Esophagus muscularis mucosa (tissue), 4 donors: ENCODE data around the gene CACNA2D3. TPM values are rescaled to one million over a fixed set of nuclear protein-coding genes. Genes with fewer than 3 reads are reported as not detected.

ENCODE experiments used
- DNase-seq: peaks from one replicate; pipeline ENCODE4 v3.0.0-alpha.2; 2017; ENCODE audit errors: extremely low spot score
- H3K27ac ChIP-seq, 4 donors: fragments of 200-600 bp; sonication (generic); replicated peaks in 1 of 4; 1 replicate in 3 of 4; 2 replicates in 1 of 4; pipeline ENCODE4 v1.5.1; 2016 to 2019; ENCODE audit warnings: mild to moderate bottlenecking in 1 of 4
- H3K27me3 ChIP-seq, 4 donors: fragments of 200-600 bp; sonication (generic); one replicate each; pipeline versions ENCODE4 v1.5.1 to v1.6.0; 2016 to 2019
- H3K36me3 ChIP-seq, 4 donors: fragments of 200-600 bp; sonication (generic); one replicate each; pipeline ENCODE4 v1.5.1; 2016 to 2019
- H3K4me1 ChIP-seq, 4 donors: fragments of 200-600 bp; sonication (generic); one replicate each; pipeline ENCODE4 v1.5.1; 2016 to 2019
- H3K4me3 ChIP-seq, 4 donors: fragments of 200-600 bp; sonication (generic); 1 replicate in 2 of 4; 2 replicates in 2 of 4; pipeline ENCODE4 v1.5.1; 2016 to 2019; ENCODE audit warnings: mild to moderate bottlenecking in 4 of 4, moderate library complexity in 1 of 4
- H3K9me3 ChIP-seq, 4 donors: fragments of 200-600 bp; sonication (generic); 1 replicate in 3 of 4; 2 replicates in 1 of 4; pipeline ENCODE4 v1.5.1; 2016 to 2019
- EP300 ChIP-seq: sonication (generic); formaldehyde crosslinking; IDR thresholded peaks from one replicate; pipeline ENCODE4 v1.6.1; 2017; ENCODE audit warnings: antibody characterized with exemption
- POLR2A ChIP-seq: fragments of 450-650 bp; IDR thresholded peaks from one replicate; pipeline ENCODE4 v1.6.1; 2017; ENCODE audit warnings: antibody characterized with exemption, moderate library complexity, mild to moderate bottlenecking, low read depth
- POLR2AphosphoS5 ChIP-seq, 2 donors: sonication (generic); formaldehyde crosslinking; IDR thresholded peaks; one replicate each; pipeline ENCODE4 v1.6.1; 2017; ENCODE audit warnings: antibody characterized with exemption in 2 of 2
- WGBS: methylation state at CpG from one replicate; pipeline ENCODE4 v1.1.5; 2018; 5-methylcytosine and 5-hydroxymethylcytosine counted together
- intact Hi-C: fragments of 100-400 bp; cut with DNase I; formaldehyde crosslinking; loops from one replicate; pipeline ENCODE4 v1.15.1; 2023
- total RNA-seq, 4 donors: library from RNA; depleted of rRNA; stranded (reverse); fragments of >200 nt; gene quantifications; one replicate each; pipeline versions ENCODE4 v1.1.0 to v1.2.1, GENCODE V29; 2016
- TF ChIP-seq, protein P1 (sequence below), 3 experiments: fragments of 200-600 bp in 2 of 3; fragments of 450-650 bp in 1 of 3; sonication (generic) in 2 of 3; IDR thresholded peaks; one replicate each; pipeline ENCODE4 v1.5.1; 2017 to 2019; ENCODE audit warnings: antibody characterized with exemption in 3 of 3, mild to moderate bottlenecking in 2 of 3, moderate library complexity in 1 of 3

The CACNA2D3 gene
- total RNA-seq, 4 donors from 2014 or later = 2.5 to 6.3 (median 3.9) TPM

DNA sequence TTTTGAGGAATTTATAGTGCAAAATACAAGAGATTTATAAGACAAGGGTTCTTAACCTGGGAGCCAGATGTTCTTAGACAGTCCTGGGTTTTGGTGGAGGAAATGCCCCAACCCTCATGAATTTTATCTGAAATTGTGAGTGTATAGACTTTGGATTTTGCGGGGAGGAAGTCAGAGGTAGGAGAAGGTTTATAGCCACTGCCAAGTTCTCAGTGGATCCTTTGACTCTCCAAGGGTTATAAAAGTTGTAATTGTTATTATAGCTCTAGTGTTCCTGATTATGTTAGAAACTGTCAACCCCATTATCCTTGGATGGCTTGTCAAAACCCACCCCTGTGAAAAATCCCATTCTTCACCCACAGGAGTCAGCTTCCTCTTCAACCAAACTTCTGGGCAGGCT is 621.9 kb downstream of the CACNA2D3 start:
- H3K4me1 ChIP-seq = peaks cover 0 to 4% (median 0%) of the 10 kb centered on the region in 4 donors
- no peaks in the 10 kb centered on the region for H3K36me3 ChIP-seq
- H3K27ac ChIP-seq = no peak overlapping the region
- 94% methylated on average over 1 of the region's 1 CpG for WGBS
- no peaks in the 10 kb centered on the region for H3K9me3 ChIP-seq
- no peak overlapping the region for H3K4me3 ChIP-seq
- TF ChIP-seq POLR2A (no peak), EP300 (no peak), POLR2AphosphoS5 (IDR thresholded peaks at IDR 0.05) (no peak)
- TF ChIP-seq, protein P1, sequence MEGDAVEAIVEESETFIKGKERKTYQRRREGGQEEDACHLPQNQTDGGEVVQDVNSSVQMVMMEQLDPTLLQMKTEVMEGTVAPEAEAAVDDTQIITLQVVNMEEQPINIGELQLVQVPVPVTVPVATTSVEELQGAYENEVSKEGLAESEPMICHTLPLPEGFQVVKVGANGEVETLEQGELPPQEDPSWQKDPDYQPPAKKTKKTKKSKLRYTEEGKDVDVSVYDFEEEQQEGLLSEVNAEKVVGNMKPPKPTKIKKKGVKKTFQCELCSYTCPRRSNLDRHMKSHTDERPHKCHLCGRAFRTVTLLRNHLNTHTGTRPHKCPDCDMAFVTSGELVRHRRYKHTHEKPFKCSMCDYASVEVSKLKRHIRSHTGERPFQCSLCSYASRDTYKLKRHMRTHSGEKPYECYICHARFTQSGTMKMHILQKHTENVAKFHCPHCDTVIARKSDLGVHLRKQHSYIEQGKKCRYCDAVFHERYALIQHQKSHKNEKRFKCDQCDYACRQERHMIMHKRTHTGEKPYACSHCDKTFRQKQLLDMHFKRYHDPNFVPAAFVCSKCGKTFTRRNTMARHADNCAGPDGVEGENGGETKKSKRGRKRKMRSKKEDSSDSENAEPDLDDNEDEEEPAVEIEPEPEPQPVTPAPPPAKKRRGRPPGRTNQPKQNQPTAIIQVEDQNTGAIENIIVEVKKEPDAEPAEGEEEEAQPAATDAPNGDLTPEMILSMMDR (IDR thresholded peaks at IDR 0.05) = no peak
- no peak for DNase-seq
- intact Hi-C loops = no loop called here
- H3K27me3 ChIP-seq = no peaks in the 10 kb centered on the region

DNA sequence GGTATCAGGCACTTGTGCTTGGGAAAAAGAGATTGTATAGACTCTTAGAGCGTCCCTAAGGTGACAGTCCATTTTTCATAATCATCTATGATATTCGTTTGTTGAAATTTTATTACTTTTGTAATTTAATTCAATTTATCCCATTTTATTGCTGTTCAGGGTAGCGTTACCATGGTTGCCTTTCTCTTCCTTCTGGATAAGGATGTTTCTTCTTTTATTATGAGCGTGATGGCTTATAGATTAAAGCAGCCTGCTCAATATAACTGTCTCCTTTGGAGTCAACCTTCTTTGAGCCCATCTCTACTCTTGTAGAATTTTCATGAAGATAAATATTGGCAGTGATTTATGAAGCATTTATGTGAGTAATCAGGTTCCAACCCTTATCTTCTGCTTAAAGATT is 623.5 kb downstream of the CACNA2D3 start:
- no peak overlapping the region for H3K4me3 ChIP-seq
- intact Hi-C loops = no loop called here
- WGBS = 84% methylated on average over 4 of the region's 4 CpGs

DNA sequence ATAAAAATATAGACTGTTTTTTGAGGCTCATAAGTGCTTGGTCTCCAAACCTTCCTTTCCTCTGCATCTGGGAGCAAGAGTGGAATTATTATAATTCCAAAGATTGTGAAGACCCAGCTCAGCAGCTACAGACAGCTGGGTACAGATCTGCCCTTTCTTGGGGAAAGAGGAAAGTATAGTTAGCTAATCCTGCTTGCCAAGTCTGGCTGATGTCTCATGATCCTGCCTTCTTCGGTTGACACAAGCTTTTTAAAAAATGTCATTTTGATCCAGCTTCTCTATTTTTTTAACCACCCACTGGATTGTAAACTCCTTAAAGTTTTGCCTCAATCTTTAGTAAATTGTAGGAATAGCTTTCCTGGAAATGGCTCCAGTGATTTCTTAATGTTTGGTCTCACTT is 624.4 kb downstream of the CACNA2D3 start:
- intact Hi-C loops = no loop called here
- Histone ChIP-seq H3K4me1 (peaks cover 0 to 4% (median 0%) of the 10 kb centered on the region in 4 donors), H3K36me3 (no peaks in the 10 kb centered on the region), H3K4me3 (no peak overlapping the region), H3K27me3 (no peaks in the 10 kb centered on the region), H3K9me3 (no peaks in the 10 kb centered on the region), H3K27ac (no peak overlapping the region)
- DNase-seq = no peak
- WGBS = 33% methylated on average over 1 of the region's 1 CpG
- no peak for TF ChIP-seq POLR2A
- TF ChIP-seq, protein P1 (IDR thresholded peaks at IDR 0.05) = no peak
- TF ChIP-seq POLR2AphosphoS5 (IDR thresholded peaks at IDR 0.05) = no peak
- no peak for TF ChIP-seq EP300

More for the DNA sequence above, 623.5 kb downstream of the CACNA2D3 start:
- Histone ChIP-seq H3K4me1 (peaks cover 0 to 4% (median 0%) of the 10 kb centered on the region in 4 donors), H3K36me3 (no peaks in the 10 kb centered on the region), H3K9me3 (no peaks in the 10 kb centered on the region), H3K27ac (no peak overlapping the region), H3K27me3 (no peaks in the 10 kb centered on the region)
- no peak for DNase-seq
- TF ChIP-seq, protein P1 (IDR thresholded peaks at IDR 0.05) = no peak
- no peak for TF ChIP-seq EP300
- TF ChIP-seq POLR2AphosphoS5 (IDR thresholded peaks at IDR 0.05) = no peak
- no peak for TF ChIP-seq POLR2A

DNA sequence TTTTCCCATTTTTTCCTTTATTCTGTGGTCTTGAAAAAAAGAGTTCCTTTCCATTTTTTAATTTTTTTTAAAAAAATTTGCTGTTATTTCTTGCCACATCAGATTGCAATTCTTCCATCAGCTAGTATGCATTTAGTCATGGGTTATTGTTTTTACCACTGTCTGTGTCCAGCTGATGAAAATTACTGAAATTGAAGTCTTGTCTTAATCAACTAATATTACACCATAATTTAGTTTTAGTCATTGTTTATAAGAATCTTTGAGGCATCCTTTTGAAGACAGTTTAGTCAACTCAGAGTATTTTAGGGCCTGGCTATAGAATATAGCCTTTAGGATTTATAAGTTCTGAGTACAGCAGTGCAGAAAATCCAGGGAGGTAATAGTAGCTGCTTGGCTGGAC is 633.4 kb downstream of the CACNA2D3 start:
- H3K9me3 ChIP-seq = no peaks in the 10 kb centered on the region
- no peak overlapping the region for H3K4me3 ChIP-seq
- H3K36me3 ChIP-seq = no peaks in the 10 kb centered on the region
- H3K27me3 ChIP-seq = no peaks in the 10 kb centered on the region
- DNase-seq = no peak
- TF ChIP-seq POLR2AphosphoS5 (IDR thresholded peaks at IDR 0.05) (no peak), EP300 (no peak), POLR2A (no peak)
- TF ChIP-seq, protein P1 (IDR thresholded peaks at IDR 0.05) = no peak
- H3K27ac ChIP-seq = no peak overlapping the region
- intact Hi-C loops = no loop called here
- peaks cover 0 to 10% (median 7%) of the 10 kb centered on the region in 4 donors for H3K4me1 ChIP-seq

DNA sequence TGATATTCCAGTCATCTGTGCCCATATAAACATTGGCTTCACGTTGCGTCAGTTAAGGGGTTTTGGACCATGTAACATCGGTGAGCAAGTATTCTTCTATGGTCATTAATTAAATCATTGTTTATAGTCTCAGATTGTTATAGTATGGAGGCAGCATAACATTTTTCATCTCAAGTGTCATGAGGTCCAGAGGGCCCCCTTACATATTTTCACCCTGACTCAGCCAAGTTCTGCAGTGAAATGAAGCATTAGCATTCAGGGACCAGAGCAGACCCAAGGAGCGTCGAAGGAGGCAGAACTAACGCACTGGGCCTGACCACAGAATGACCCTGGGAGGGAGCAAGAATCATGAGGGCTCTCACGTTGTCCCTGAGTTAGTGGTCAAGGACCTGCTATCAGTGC is 634.0 kb downstream of the CACNA2D3 start:
- DNase-seq = no peak
- H3K27me3 ChIP-seq = no peaks in the 10 kb centered on the region
- H3K4me1 ChIP-seq = peaks cover 0 to 10% (median 7%) of the 10 kb centered on the region in 4 donors
- intact Hi-C loops = no loop called here
- no peaks in the 10 kb centered on the region for H3K36me3 ChIP-seq
- WGBS = 34% methylated on average over 6 of the region's 7 CpGs
- no peaks in the 10 kb centered on the region for H3K9me3 ChIP-seq
- TF ChIP-seq POLR2AphosphoS5 (IDR thresholded peaks at IDR 0.05) = no peak
- no peak for TF ChIP-seq EP300
- TF ChIP-seq, protein P1 (IDR thresholded peaks at IDR 0.05) = no peak
- no peak for TF ChIP-seq POLR2A
- no peak overlapping the region for H3K27ac ChIP-seq
- no peak overlapping the region for H3K4me3 ChIP-seq
